Urinary bladder (tissue), 2 donors: ENCODE data around the gene MDH2. TPM values are rescaled to one million over a fixed set of nuclear protein-coding genes. Genes with fewer than 3 reads are reported as not detected.

Experiments used
- polyA plus RNA-seq: library from polyadenylated mRNA; stranded (reverse); fragments of 200-250 nt; gene quantifications from one replicate; pipeline ENCODE4 v1.2.3, GENCODE V29; 2013
- small RNA-seq: library from RNA; depleted of rRNA; stranded (forward); fragments of <200 nt; gene quantifications from one replicate; pipeline ENCODE3, GENCODE V24; 2014
- total RNA-seq: library from RNA; depleted of rRNA; stranded (reverse); fragments of >200 nt; gene quantifications from one replicate; pipeline ENCODE4 v1.2.3, GENCODE V29; 2014
- donor health status: healthy.

The MDH2 gene
- total and polyA plus RNA-seq, 2 donors = 29.6 to 145 TPM

Small RNA genes within 50 kb of the gene (small RNA-seq; reads per million reads assigned to genes)
- not detected for gene RNU6-863P

Other genes with a start within 250 kb of the MDH2 start
- not detected for gene CCL24, start 234.3 kb upstream of the MDH2 start, total RNA-seq
- gene CCL24, start 234.3 kb upstream of the MDH2 start, polyA plus RNA-seq = not detected
- 10.1 TPM for gene RHBDD2, start 169.1 kb upstream of the MDH2 start, total RNA-seq
- 54.1 TPM for gene RHBDD2, start 169.1 kb upstream of the MDH2 start, polyA plus RNA-seq
- gene POR, start 133.0 kb upstream of the MDH2 start, total RNA-seq = 33.2 TPM
- 103 TPM for gene POR, start 133.0 kb upstream of the MDH2 start, polyA plus RNA-seq
- 17.8 TPM for gene TMEM120A, start 53.5 kb upstream of the MDH2 start, total RNA-seq
- 90.2 TPM for gene TMEM120A, start 53.5 kb upstream of the MDH2 start, polyA plus RNA-seq
- 20.5 TPM for gene STYXL1, start 106 bp upstream of the MDH2 start, total RNA-seq
- 26.7 TPM for gene STYXL1, start 106 bp upstream of the MDH2 start, polyA plus RNA-seq
- gene SRRM3, start 153.8 kb downstream of the MDH2 start, total RNA-seq = 0.58 TPM
- gene SRRM3, start 153.8 kb downstream of the MDH2 start, polyA plus RNA-seq = 3.0 TPM